Measurements from ENCODE around the gene NEXMIF. TPM values are rescaled to one million over a fixed set of nuclear protein-coding genes. Genes with fewer than 3 reads are reported as not detected.

Gene NEXMIF
- total and polyA plus RNA-seq, 2 of the 8 experiments (the other 6 are each of a cell fraction or from before 2014, with no cell fraction given) = 0.18 to 0.73 TPM

- Histone ChIP-seq H2BK15ac (ENCODE audit: low read length) (no peak overlapping the region), H4K8ac (ENCODE audit: extremely low read depth, insufficient read depth, low read length) (no peak overlapping the region), H3K27me3 (replicated peaks in 1 of 4; ENCODE audit: control insufficient read depth in 3 of 4, extremely low read depth in 1 of 4, insufficient read depth in 3 of 4, low read length in 3 of 4) (no peaks in the 10 kb centered on the region), H3K4me3 (ENCODE audit: extremely low read depth in 1 of 4, insufficient read depth in 2 of 4, low read depth in 3 of 4, low read length in 4 of 4) (no peak overlapping the region), H2AFZ (ENCODE audit: low read length) (no peak overlapping the region), H4K91ac (replicated peaks; ENCODE audit: insufficient read length, low read length) (no peak overlapping the region), H3K79me2 (ENCODE audit: control insufficient read depth in 1 of 2, insufficient read depth in 2 of 2, low read length in 2 of 2) (no peaks in the 10 kb centered on the region), H3K14ac (ENCODE audit: insufficient read length) (no peak overlapping the region), H3K18ac (ENCODE audit: extremely low read depth, low read length) (no peak overlapping the region), H3K4me2 (ENCODE audit: insufficient read depth in 1 of 2, low read depth in 2 of 2, low read length in 2 of 2) (no peak overlapping the region), H3K9ac (replicated peaks in 1 of 4; ENCODE audit: extremely low read depth in 1 of 4, low read depth in 3 of 4, low read length in 3 of 4) (no peak overlapping the region), H2BK120ac (replicated peaks; ENCODE audit: low read depth, low read length) (no peak overlapping the region), H2BK12ac (ENCODE audit: low read depth, low read length) (no peak overlapping the region), H3K56ac (replicated peaks; ENCODE audit: insufficient read length, low read depth, low read length) (no peak overlapping the region), H3K4me1 (replicated peaks in 1 of 4; ENCODE audit: control insufficient read depth in 3 of 4, insufficient read depth in 4 of 4, low read length in 3 of 4) (no peaks in the 10 kb centered on the region), H2AK5ac (ENCODE audit: low read depth, low read length) (no peak overlapping the region), H4K20me1 (replicated peaks in 1 of 2; ENCODE audit: control insufficient read depth in 1 of 2, insufficient read depth in 2 of 2, low read length in 2 of 2) (no peaks in the 10 kb centered on the region), H3K9me3 (ENCODE audit: insufficient read depth in 2 of 2, low read depth in 1 of 2, low read length in 1 of 2) (peaks cover 5 to 8% of the 10 kb centered on the region in 2 experiments; a peak in 2 of 4 replicates), H2BK5ac (ENCODE audit: low read depth, low read length) (no peak overlapping the region), H3K23me2 (ENCODE audit: low read depth, low read length) (no peaks in the 10 kb centered on the region), H3K27ac (ENCODE audit: low read depth, low read length) (no peak overlapping the region), H3K4ac (replicated peaks; ENCODE audit: insufficient read length, low read depth, low read length) (no peak overlapping the region), H3K79me1 (ENCODE audit: low read depth, low read length) (no peaks in the 10 kb centered on the region), H3K36me3 (ENCODE audit: control insufficient read depth in 2 of 4, insufficient read depth in 4 of 4, low read length in 3 of 4) (peaks cover 0 to 3% (median 0%) of the 10 kb centered on the region in 4 experiments; a peak in 1 of 8 replicates), H3K23ac (ENCODE audit: insufficient read length) (no peak overlapping the region), H4K5ac (ENCODE audit: insufficient read length, low read depth, low read length) (no peak overlapping the region), H2BK20ac (ENCODE audit: low read length) (no peak overlapping the region)
- CTCF ChIA-PET (ENCODE audit: partially characterized antibody) = no interaction called here
- FAIRE-seq = no peak
- POLR2A ChIA-PET (ENCODE audit: partially characterized antibody) = no interaction called here
- DNase-seq (ENCODE audit: low read depth in 1 of 2, low spot score in 2 of 2) = no peak
- WGBS, 2 experiments (ENCODE audit: extremely low coverage in 1 of 2, insufficient coverage in 1 of 2, insufficient read length in 1 of 2, insufficient replicate concordance in 2 of 2, low coverage in 1 of 2, low lambda C conversion rate in 2 of 2, missing lambda C conversion rate in 1 of 2) = 88% methylated on average over 3 of the region's 4 CpGs; no CpG with 5 or more reads in 1 of the 2 experiments
- TF ChIP-seq RAD21 (IDR thresholded peaks at IDR 0.05 in 1 of 2, conservative IDR thresholded peaks at IDR 0.05 in 1 of 2; ENCODE audit: low read depth in 2 of 2, low read length in 2 of 2) (no peak), E2F6 (IDR thresholded peaks at IDR 0.05) (no peak), CTCF (IDR thresholded peaks at IDR 0.05; ENCODE audit: control extremely low read depth in 1 of 3, insufficient read depth in 1 of 3, low read depth in 1 of 3, low read length in 3 of 3) (no peak), CEBPB (IDR thresholded peaks at IDR 0.05; ENCODE audit: low read depth, low read length) (no peak), ASH2L (IDR thresholded peaks at IDR 0.05; ENCODE audit: low read length) (no peak), BCL11A (IDR thresholded peaks at IDR 0.05; ENCODE audit: low read depth in 2 of 2, low read length in 2 of 2) (no peak), TBP (IDR thresholded peaks at IDR 0.05; ENCODE audit: low read depth, low read length) (no peak), EZH2 (IDR thresholded peaks at IDR 0.05; ENCODE audit: low read depth, low read length, severe bottlenecking) (no peak), JUND (IDR thresholded peaks at IDR 0.05; ENCODE audit: low read length) (no peak), RXRA (IDR thresholded peaks at IDR 0.05; ENCODE audit: insufficient read depth, low read depth, low read length) (no peak), CHD1 (IDR thresholded peaks at IDR 0.05; ENCODE audit: low read depth, low read length) (no peak), KDM5A (IDR thresholded peaks at IDR 0.05; ENCODE audit: low read length) (no peak)
Measured at GRCh38 chrX:74865725-74866124, 59.5 kb downstream of the NEXMIF start.
